Stimulated activated CD4-positive, alpha-beta T cell treated with anti-CD3 and anti-CD28 coated beads, Interleukin-1b, Interleukin-23, amount 100 ng/mL, for 1 hour (primary cell): Measurements from ENCODE around the gene CASP10.
"Not testable (repeated sequence)": the region's sequence is repeated elsewhere in the genome, so short reads cannot be mapped to it uniquely, and the experiment has no call there.

Experiments used
- DNase-seq, 2 donors: peaks; one replicate each; pipeline ENCODE4 v3.0.0-alpha.2; 2020; ENCODE audit warnings: low read depth in 2 of 2

The CASP10 gene

GRCh38 chr2:201154615-201155399 lies 28.1 kb upstream of the CASP10 start:
- no peak for DNase-seq

GRCh38 chr2:201156036-201156435 lies 26.9 kb upstream of the CASP10 start:
- no peak for DNase-seq

GRCh38 chr2:201156640-201157039 lies 26.3 kb upstream of the CASP10 start:
- no peak for DNase-seq

- no peak for DNase-seq
These were observed 25.2 kb upstream of the CASP10 start for GRCh38 chr2:201157694-201158093.

- DNase-seq = peak in 1 of 2 donors; percentile 29
These were observed 24.6 kb upstream of the CASP10 start for GRCh38 chr2:201158111-201158929.

- DNase-seq = no peak
These were observed 18.8 kb upstream of the CASP10 start for GRCh38 chr2:201164166-201164565.

GRCh38 chr2:201167546-201167945 lies 15.4 kb upstream of the CASP10 start:
- no peak for DNase-seq

- DNase-seq = not testable (repeated sequence)
These were observed 14.4 kb upstream of the CASP10 start for GRCh38 chr2:201168496-201168895.

GRCh38 chr2:201171259-201171814 lies 11.6 kb upstream of the CASP10 start:
- DNase-seq = no peak

- DNase-seq = no peak
These were observed 10.7 kb upstream of the CASP10 start for GRCh38 chr2:201172279-201172678.

- DNase-seq = no peak
These were observed 8.3 kb upstream of the CASP10 start for GRCh38 chr2:201174687-201175086.

- DNase-seq = no peak
These were observed 6.9 kb upstream of the CASP10 start for GRCh38 chr2:201176081-201176481.

GRCh38 chr2:201180010-201180409 lies 2.9 kb upstream of the CASP10 start:
- DNase-seq = no peak

- DNase-seq = no peak
These were observed 405 bp downstream of the CASP10 start for GRCh38 chr2:201183365-201183727.

- not testable (repeated sequence) for DNase-seq
These were observed 894 bp downstream of the CASP10 start for GRCh38 chr2:201183835-201184234.

GRCh38 chr2:201184248-201184647 lies 1.3 kb downstream of the CASP10 start:
- not testable (repeated sequence) for DNase-seq

- no peak for DNase-seq
These were observed 2.9 kb downstream of the CASP10 start for GRCh38 chr2:201185863-201186262.

- no peak for DNase-seq
These were observed 4.0 kb downstream of the CASP10 start for GRCh38 chr2:201186982-201187381.

- no peak for DNase-seq
These were observed 5.5 kb downstream of the CASP10 start for GRCh38 chr2:201188449-201188848.

- DNase-seq = no peak
These were observed 8.4 kb downstream of the CASP10 start for GRCh38 chr2:201191132-201191875.

- no peak for DNase-seq
These were observed 11.2 kb downstream of the CASP10 start for GRCh38 chr2:201194097-201194496.

GRCh38 chr2:201195331-201195730 lies 12.4 kb downstream of the CASP10 start:
- no peak for DNase-seq
